GM12878 (cell line): Measurements from ENCODE around the gene ARHGAP15. TPM values are rescaled to one million over a fixed set of nuclear protein-coding genes. Genes with fewer than 3 reads are reported as not detected.

Experiments used
- ATAC-seq: fragments of 200-7000 bp; cut with Tn5 transposase; 3 replicates; pipeline ENCODE4 v1.9.1; 2020; ENCODE audit warnings: mild to moderate bottlenecking, moderate library complexity
- BruUV-seq: library from RNA; stranded (reverse); fragments of 400-500 nt; replicated peaks from 2 replicates; lab custom pipeline; 2021; lab: Mats Ljungman, UMichigan
- CTCF ChIA-PET: fragments of 300-600 bp; sonication (Branson Sonifier 250); formaldehyde crosslinking; extraction: SDS; loops from one replicate; lab custom pipeline; 2021; ENCODE audit warnings: inconsistent platforms; lab: Yijun Ruan, JAX
- POLR2A ChIA-PET: fragments of 350-600 bp; formaldehyde crosslinking; extraction: SDS; loops from one replicate; lab custom pipeline; 2021; ENCODE audit warnings: inconsistent platforms; lab: Charles Lee
- RAD21 ChIA-PET: fragments of 300-600 bp; sonication (Branson Sonifier 250); formaldehyde crosslinking; loops from one replicate; lab custom pipeline; 2023; ENCODE audit warnings: antibody characterized with exemption; ENCODE audit not compliant: unreplicated experiment; lab: Charles Lee
- SMC1A ChIA-PET: fragments of 300-600 bp; sonication (Branson Sonifier 250); formaldehyde crosslinking; loops from one replicate; lab custom pipeline; 2023; ENCODE audit not compliant: unreplicated experiment, uncharacterized antibody; lab: Charles Lee
- DNase-seq: peaks from one replicate; pipeline ENCODE4 v3.0.0-alpha.2; 2011; ENCODE audit warnings: low read depth, low spot score
- FAIRE-seq: peaks from 3 replicates; lab custom pipeline; 2011; peaks lifted over from hg19 to GRCh38; lab: Jason Lieb, UNC
- H2AFZ ChIP-seq: 2 replicates; pipeline ENCODE4 v1.6.0; 2011; ENCODE audit warnings: low read depth, low read length, control low read depth; ENCODE audit not compliant: control insufficient read depth
- H3K27ac ChIP-seq: 2 replicates; pipeline ENCODE4 v1.5.1; 2011; ENCODE audit warnings: control low read depth; ENCODE audit not compliant: control insufficient read depth, insufficient read depth
- H3K27me3 ChIP-seq, 2 experiments: replicated peaks in 1 of 2; 2 replicates each; pipeline versions ENCODE4 v1.6.0 to v1.6.1; 2011; ENCODE audit warnings: low read length in 1 of 2; ENCODE audit not compliant: control insufficient read depth in 2 of 2, insufficient read depth in 2 of 2
- H3K36me3 ChIP-seq, 2 experiments: 2 replicates each; pipeline ENCODE4 v1.5.1; 2011; ENCODE audit warnings: low read length in 1 of 2; ENCODE audit not compliant: control insufficient read depth in 2 of 2, insufficient read depth in 2 of 2
- H3K4me1 ChIP-seq: 2 replicates; pipeline ENCODE4 v1.6.1; 2011; ENCODE audit warnings: mild to moderate bottlenecking, low read length, moderate library complexity, mixed read lengths; ENCODE audit not compliant: control insufficient read depth, insufficient read depth
- H3K4me2 ChIP-seq: 2 replicates; pipeline ENCODE4 v1.6.0; 2011; ENCODE audit warnings: control low read depth; ENCODE audit not compliant: control insufficient read depth, insufficient read depth
- H3K4me3 ChIP-seq: fragments of 200-600 bp; sonication (generic); 2 replicates; pipeline ENCODE4 v1.5.1; 2016
- H3K79me2 ChIP-seq: 2 replicates; pipeline ENCODE4 v1.6.0; 2011; ENCODE audit warnings: low read length; ENCODE audit not compliant: control insufficient read depth, insufficient read depth
- H3K9ac ChIP-seq: 2 replicates; pipeline ENCODE4 v1.8.0; 2011; ENCODE audit warnings: low read length, control low read depth, mixed read lengths; ENCODE audit not compliant: control insufficient read depth, insufficient read depth
- H3K9me3 ChIP-seq: replicated peaks from 3 replicates; pipeline ENCODE4 v1.5.1; 2011; ENCODE audit warnings: mild to moderate bottlenecking, low read length; ENCODE audit not compliant: control insufficient read depth, insufficient read depth
- H4K20me1 ChIP-seq: 2 replicates; pipeline ENCODE4 v1.6.0; 2011; ENCODE audit not compliant: control insufficient read depth, insufficient read depth
- BCL11A ChIP-seq: IDR thresholded peaks from 2 replicates; pipeline ENCODE4 v1.6.1; 2011; ENCODE audit warnings: low read depth, low read length
- CBFB ChIP-seq: IDR thresholded peaks from 2 replicates; pipeline ENCODE4 v1.6.1; 2016; ENCODE audit warnings: antibody characterized with exemption, low read depth
- CREB1 ChIP-seq: IDR thresholded peaks from 2 replicates; pipeline ENCODE4 v1.6.1; 2012; ENCODE audit warnings: low read depth, mild to moderate bottlenecking, inconsistent platforms
- CTCF ChIP-seq, 3 experiments: IDR thresholded peaks in 2 of 3; conservative IDR thresholded peaks in 1 of 3; 2 replicates each; pipeline ENCODE4 v1.5.1; 2011; ENCODE audit warnings: low read depth in 3 of 3, low read length in 3 of 3, mild to moderate bottlenecking in 3 of 3, control low read depth in 2 of 3, moderate library complexity in 2 of 3, inconsistent platforms in 1 of 3, mixed read lengths in 1 of 3; ENCODE audit not compliant: control insufficient read depth in 2 of 3, insufficient read depth in 1 of 3; ENCODE audit errors: extremely low read depth in 1 of 3
- NBN ChIP-seq: fragments of 450-650 bp; IDR thresholded peaks from 2 replicates; pipeline ENCODE4 v1.6.1; 2016
- NFYA ChIP-seq: IDR thresholded peaks from 2 replicates; pipeline ENCODE4 v1.6.1; 2011; ENCODE audit warnings: low read depth, mild to moderate bottlenecking, low read length, improper control_type of control experiment, borderline replicate concordance
- NR2C2 ChIP-seq: IDR thresholded peaks from 2 replicates; pipeline ENCODE4 v1.6.1; 2011; ENCODE audit warnings: borderline replicate concordance, low read depth; ENCODE audit not compliant: control insufficient read depth, insufficient read length
- POU2F2 ChIP-seq: IDR thresholded peaks from 3 replicates; pipeline ENCODE4 v1.6.1; 2011; ENCODE audit warnings: low read depth, mild to moderate bottlenecking, low read length, borderline replicate concordance
- RB1 ChIP-seq: fragments of 450-650 bp; formaldehyde crosslinking; IDR thresholded peaks from 2 replicates; pipeline ENCODE4 v1.6.1; 2017; ENCODE audit warnings: mild to moderate bottlenecking, borderline replicate concordance
- RFX5 ChIP-seq: IDR thresholded peaks from 2 replicates; pipeline ENCODE4 v1.6.1; 2011; ENCODE audit warnings: low read depth, low read length, improper control_type of control experiment
- WGBS: methylation state at CpG from one replicate; pipeline ENCODE4 v1.1.6; 2016; ENCODE audit warnings: low lambda C conversion rate; ENCODE audit not compliant: insufficient replicate concordance, insufficient coverage; ENCODE audit errors: missing lambda C conversion rate; 5-methylcytosine and 5-hydroxymethylcytosine counted together
- in situ Hi-C: fragments of 300-500 bp; cut with MboI; formaldehyde crosslinking; loops from 9 replicates; pipeline ENCODE4 v1.14.3; 2018; ENCODE audit warnings: mixed read lengths
- intact Hi-C: fragments of 100-400 bp; cut with micrococcal nuclease; formaldehyde crosslinking; loops from one replicate; pipeline ENCODE4 v1.14.2; 2022; ENCODE audit not compliant: unreplicated experiment
- polyA plus RNA-seq, 11 experiments: library from polyadenylated mRNA; depleted of rRNA in 4 of 11; unstranded in 6 of 11; stranded (reverse) in 5 of 11; fragments of >200 nt; fragmentation: Nextera tagmentation in 4 of 11; fragmentation: Illumina TruSeq in 1 of 11; extraction: Ambion mirVana in 4 of 11; extraction: Trizol in 1 of 11; gene quantifications; 1 replicate in 1 of 11; 2 replicates in 10 of 11; pipeline versions ENCODE4 v1.2.1 to v1.2.3, GENCODE V29; 2011 to 2016; ENCODE audit warnings: inconsistent platforms in 2 of 11, missing spikeins in 2 of 11, low read depth in 1 of 11
- total RNA-seq, 4 experiments: library from RNA; depleted of rRNA in 3 of 4; stranded (reverse); fragments of >200 nt in 3 of 4; fragmentation: Illumina TruSeq in 1 of 4; extraction: Trizol in 1 of 4; gene quantifications; 2 replicates each; pipeline versions ENCODE4 v1.2.1 to v1.2.3, GENCODE V29; 2013 to 2021
- TF ChIP-seq, protein P1 (sequence below): fragments of 450-650 bp; IDR thresholded peaks from 2 replicates; pipeline ENCODE4 v1.6.1; 2017; ENCODE audit warnings: antibody characterized with exemption, mild to moderate bottlenecking, moderate library complexity

ARHGAP15 gene
- total and polyA plus RNA-seq, 10 of the 15 experiments (the other 5 are each of a cell fraction or from before 2014, with no cell fraction given) = 38.0 to 92.6 (median 66.7) TPM

DNA sequence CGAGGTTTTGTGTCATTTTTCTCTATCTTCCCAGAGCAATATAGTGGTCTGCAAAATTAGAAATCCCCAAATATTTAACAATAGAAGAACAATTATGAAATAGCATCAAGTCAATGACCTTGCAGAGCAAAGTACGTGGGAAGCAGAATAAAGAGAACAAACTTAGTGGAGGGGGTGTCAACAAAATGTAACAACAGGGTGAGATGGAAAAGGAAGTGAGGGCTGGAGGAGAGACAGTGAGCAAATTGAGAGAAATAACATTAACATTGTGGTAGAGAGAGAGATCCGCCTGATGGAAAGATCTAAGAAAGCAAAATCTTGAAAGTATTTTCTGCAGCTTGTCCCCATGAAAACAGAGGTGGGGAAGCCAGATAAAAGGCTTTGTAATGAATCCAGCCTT is 23.4 kb downstream of the ARHGAP15 start:
- no peak overlapping the region for H3K27ac ChIP-seq
- 84% methylated on average over 3 of the region's 3 CpGs for WGBS
- H3K27me3 ChIP-seq = no peaks in the 10 kb centered on the region
- no peak overlapping the region for H2AFZ ChIP-seq
- ATAC-seq = no peak
- H3K79me2 ChIP-seq = peaks cover 53% of the 10 kb centered on the region
- H3K4me2 ChIP-seq = no peak overlapping the region; the same call in 1 of the 2 replicates
- H3K4me3 ChIP-seq = no peak overlapping the region
- DNase-seq = no peak
- ChIA-PET RAD21 (no interaction called here), POLR2A (no interaction called here), CTCF (interaction anchor here (0.9 to 1.2 kb wide), 2 partner anchors 9 to 39 kb away, joined by 3 read pairs; no protein-coding TSS in a partner anchor), SMC1A (interaction anchor here (1.5 kb wide), 1 partner anchor 41 kb away, joined by 3 read pairs; no protein-coding TSS in a partner anchor)
- TF ChIP-seq NFYA = no peak
- TF ChIP-seq CREB1 = no peak
- 0 out of 6 replicates have a peak, but pooled peaks of 1 of the 3 experiments have one; percentile 5 for TF ChIP-seq CTCF (IDR thresholded peaks at IDR 0.05 in 2 of 3, conservative IDR thresholded peaks at IDR 0.05 in 1 of 3; ENCODE audit: control insufficient read depth in 2 of 3, extremely low read depth in 1 of 3, insufficient read depth in 1 of 3, low read depth in 3 of 3, low read length in 3 of 3)
- in situ Hi-C loops (no loop called here), intact Hi-C loops (no loop called here)
- H3K4me1 ChIP-seq = peaks cover 32% of the 10 kb centered on the region
- H3K36me3 ChIP-seq = 0 out of 4 replicates have a peak, but pooled peaks cover 0 to 5% of the 10 kb centered on the region in 2 experiments
- H4K20me1 ChIP-seq = no peaks in the 10 kb centered on the region
- no TSS peak for BruUV-seq
- H3K9ac ChIP-seq = no peak overlapping the region
- no peak for FAIRE-seq
- no peaks in the 10 kb centered on the region for H3K9me3 ChIP-seq

- H3K27me3 ChIP-seq = no peaks in the 10 kb centered on the region
- ChIA-PET RAD21 (interaction anchor here (1.7 to 1.8 kb wide), 2 partner anchors 25 to 45 kb away, joined by 4 to 5 read pairs; no protein-coding TSS in a partner anchor), CTCF (interaction anchor here (0.9 to 8.8 kb wide), 6 partner anchors 10 to 44 kb away, joined by 3 to 83 read pairs (median 4); partner anchors contain the start of gene ARHGAP15), POLR2A (interaction anchor here (0.6 to 1.5 kb wide), 3 partner anchors 10 to 1040 kb away, joined by 3 to 5 read pairs (median 4); no protein-coding TSS in a partner anchor), SMC1A (interaction anchor here (0.7 to 9.1 kb wide), 8 partner anchors 11 to 234 kb away, joined by 3 to 110 read pairs (median 4); partner anchors contain the start of gene ARHGAP15)
- FAIRE-seq (no peak), DNase-seq (no peak), ATAC-seq (no peak)
- no peak overlapping the region for H3K9ac ChIP-seq
- peaks cover 30% of the 10 kb centered on the region for H3K79me2 ChIP-seq
- no peak overlapping the region for H3K4me2 ChIP-seq
- H3K4me3 ChIP-seq = no peak overlapping the region
- H3K4me1 ChIP-seq = peaks cover 15% of the 10 kb centered on the region; the same call in 1 of the 2 replicates
- 0 out of 4 replicates have a peak, but pooled peaks cover 0 to 5% of the 10 kb centered on the region in 2 experiments for H3K36me3 ChIP-seq
- no TSS peak for BruUV-seq
- no peak overlapping the region for H3K27ac ChIP-seq
- in situ Hi-C loops (no loop called here), intact Hi-C loops (no loop called here)
- no peaks in the 10 kb centered on the region for H3K9me3 ChIP-seq
- H2AFZ ChIP-seq = no peak overlapping the region
- TF ChIP-seq NBN (no peak), POU2F2 (no peak), CBFB (no peak), BCL11A (no peak), RB1 (no peak), NR2C2 (no peak), CREB1 (no peak), RFX5 (no peak)
- TF ChIP-seq, protein P1, sequence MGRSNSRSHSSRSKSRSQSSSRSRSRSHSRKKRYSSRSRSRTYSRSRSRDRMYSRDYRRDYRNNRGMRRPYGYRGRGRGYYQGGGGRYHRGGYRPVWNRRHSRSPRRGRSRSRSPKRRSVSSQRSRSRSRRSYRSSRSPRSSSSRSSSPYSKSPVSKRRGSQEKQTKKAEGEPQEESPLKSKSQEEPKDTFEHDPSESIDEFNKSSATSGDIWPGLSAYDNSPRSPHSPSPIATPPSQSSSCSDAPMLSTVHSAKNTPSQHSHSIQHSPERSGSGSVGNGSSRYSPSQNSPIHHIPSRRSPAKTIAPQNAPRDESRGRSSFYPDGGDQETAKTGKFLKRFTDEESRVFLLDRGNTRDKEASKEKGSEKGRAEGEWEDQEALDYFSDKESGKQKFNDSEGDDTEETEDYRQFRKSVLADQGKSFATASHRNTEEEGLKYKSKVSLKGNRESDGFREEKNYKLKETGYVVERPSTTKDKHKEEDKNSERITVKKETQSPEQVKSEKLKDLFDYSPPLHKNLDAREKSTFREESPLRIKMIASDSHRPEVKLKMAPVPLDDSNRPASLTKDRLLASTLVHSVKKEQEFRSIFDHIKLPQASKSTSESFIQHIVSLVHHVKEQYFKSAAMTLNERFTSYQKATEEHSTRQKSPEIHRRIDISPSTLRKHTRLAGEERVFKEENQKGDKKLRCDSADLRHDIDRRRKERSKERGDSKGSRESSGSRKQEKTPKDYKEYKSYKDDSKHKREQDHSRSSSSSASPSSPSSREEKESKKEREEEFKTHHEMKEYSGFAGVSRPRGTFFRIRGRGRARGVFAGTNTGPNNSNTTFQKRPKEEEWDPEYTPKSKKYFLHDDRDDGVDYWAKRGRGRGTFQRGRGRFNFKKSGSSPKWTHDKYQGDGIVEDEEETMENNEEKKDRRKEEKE = no peak
- H4K20me1 ChIP-seq = no peaks in the 10 kb centered on the region
Observed at GRCh38 chr2:143155661-143156060, 26.4 kb downstream of the ARHGAP15 start.
